IPS-NIHi7 (cell line): ENCODE measurements around the gene ZNF180.
A peak's percentile ranks its signal among the peaks of the same experiment; 100 is the strongest.
"Not testable (repeated sequence)": the region's sequence is repeated elsewhere in the genome, so short reads cannot be mapped to it uniquely, and the experiment has no call there.

ENCODE experiments used
- DNase-seq: peaks from one replicate; pipeline ENCODE4 v3.0.0; 2012; ENCODE audit warnings: mixed read lengths; ENCODE audit errors: extremely low spot score

Gene ZNF180

DNA sequence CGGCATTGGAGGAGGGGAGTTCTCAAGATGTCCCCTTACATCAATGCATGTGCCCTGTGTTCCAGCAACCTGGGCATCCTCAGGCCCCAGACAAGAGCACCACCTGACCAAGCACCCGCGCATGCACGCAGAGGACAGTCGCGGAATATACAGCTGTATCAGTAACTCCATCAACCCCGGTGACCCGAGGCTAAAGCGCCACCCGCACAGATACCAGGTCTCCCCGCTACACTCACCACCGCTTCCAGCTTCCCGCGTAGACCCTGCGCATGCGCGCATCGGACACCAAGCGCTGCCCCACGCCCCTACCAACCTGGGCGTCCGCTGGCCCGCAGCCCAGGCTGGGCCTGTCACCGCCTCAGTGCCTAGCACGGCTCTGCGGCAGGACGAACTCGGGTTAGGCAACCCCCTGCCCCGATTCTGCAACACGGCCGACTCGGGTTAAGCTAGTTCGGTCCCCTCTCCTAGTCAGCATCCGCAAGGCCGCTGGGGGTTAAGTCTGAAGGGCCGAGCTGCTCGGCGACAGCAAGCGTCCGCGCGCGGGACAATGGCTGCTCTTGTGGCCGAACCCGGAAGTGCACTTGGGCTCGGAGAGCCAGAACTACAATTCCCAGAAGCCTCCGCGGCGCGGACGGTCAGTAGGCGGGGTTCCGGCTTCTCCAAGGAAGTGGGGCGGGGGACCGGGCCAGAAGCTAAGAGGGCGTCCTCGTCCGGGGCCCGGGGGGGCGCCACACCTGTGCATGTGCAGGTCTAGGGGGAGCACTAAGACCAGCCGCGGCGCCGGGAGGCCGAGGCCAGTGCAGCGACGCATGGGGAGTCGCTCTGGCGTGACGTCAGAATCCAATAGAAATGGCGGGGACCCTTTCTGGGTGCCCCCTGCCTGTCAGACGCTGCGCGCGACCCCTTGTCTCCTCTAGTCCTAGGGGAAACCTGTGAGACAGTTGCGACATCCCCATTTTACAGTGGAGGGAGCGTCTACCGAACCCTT lies at the start of gene ZNF180:
TSS of gene ZNF180 (minus strand) at position 561 of the 988 bp plus-strand sequence. CDS start 3,188 bp downstream, outside the sequence.
- peak; percentile 99 for DNase-seq

DNA sequence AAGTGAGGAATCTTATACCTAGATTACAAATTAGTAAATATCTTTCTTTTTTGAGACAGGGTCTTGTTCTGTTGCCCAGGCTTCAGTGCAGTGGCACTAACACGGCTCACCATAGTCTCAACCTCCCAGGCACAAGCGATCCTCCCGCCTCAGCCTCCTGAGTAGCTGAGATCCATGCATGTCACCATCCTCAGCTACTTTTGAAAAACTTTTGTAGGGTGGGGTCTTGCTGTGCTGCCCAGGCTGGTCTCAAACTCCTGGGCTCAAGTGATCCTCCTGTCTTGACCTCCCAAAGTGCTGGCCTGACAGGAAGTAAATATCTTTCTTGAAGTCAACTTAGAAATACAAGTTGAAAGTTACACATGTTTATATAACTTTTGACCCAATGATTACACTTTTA lies 49.2 kb upstream of the ZNF180 start:
- no peak for DNase-seq

DNA sequence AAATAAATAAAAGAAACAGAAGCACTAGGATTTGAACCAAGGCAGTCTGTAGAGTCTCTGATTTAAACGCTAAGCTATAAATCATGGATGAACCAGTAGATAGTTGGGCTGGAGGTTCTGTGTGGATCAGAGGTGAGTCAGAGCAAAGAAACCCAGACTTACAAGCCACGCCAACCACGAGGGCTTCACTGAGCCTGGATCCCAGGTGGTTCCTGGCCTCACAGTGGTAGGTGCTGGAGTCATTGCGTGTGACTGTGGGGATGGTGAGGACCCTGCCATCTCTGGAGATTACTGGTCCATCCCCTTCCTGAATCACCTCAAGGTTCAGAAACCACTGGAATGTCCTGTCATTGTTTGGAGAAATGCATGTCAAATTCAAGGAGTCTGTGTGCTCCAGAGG lies 48.4 kb upstream of the ZNF180 start:
- DNase-seq: no peak

DNA sequence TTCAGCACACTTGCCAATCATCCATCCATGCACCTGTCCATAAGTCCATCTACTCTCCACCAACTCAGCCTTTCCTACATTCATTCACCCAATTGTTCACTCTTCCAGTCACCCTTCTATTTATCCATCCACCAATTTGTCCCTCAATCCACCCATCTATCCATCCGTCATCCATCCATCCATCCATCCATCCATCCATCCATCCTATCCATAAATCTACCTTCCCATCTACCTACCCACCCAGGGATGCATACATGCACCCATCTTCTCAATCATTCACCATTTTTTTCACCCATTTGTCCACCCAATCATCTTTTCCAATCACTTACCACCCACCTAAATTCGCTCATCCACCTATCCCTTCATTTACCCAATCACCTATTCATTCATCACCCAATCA lies 43.7 kb upstream of the ZNF180 start:
- no peak for DNase-seq

DNA sequence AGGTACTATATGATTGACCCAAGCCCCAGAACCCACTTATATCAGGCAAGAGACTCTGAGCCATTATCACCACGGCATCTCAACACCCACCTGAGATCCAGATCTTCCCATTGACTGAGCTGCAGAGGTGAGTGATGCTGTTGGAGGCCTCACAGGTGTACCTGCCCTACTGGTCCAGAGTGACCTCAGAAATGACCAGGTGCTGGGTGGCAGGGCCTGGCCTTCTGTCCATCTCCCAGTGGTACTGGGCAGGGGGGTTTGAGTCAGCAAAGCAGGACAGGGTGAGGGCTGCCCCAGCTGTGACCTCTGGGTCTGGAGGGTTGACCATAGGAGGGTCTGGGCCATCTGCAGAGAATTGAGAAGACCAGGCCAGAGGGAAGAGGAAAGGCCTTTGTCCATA lies 42.3 kb upstream of the ZNF180 start:
- DNase-seq: no peak

DNA sequence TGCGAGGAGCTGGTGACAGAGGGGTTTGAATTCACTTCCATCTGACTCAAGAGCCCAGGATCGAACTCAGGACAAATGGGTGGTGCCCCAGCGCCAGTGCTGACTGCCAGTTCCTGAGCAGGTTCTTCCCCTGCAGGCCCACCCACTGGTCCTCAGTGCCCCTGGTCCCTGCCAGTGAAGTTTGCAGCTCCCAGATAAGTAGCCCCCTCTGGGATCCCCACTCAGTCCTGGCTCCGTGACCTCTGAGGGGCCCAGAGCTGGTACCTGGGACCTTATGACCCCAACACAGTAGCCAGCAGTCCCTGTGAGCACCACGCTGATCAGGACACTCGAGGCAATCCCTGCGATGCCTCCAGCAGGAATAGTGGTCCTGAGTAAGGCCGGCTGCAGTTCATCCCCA lies 40.4 kb upstream of the ZNF180 start:
- DNase-seq: no peak

DNA sequence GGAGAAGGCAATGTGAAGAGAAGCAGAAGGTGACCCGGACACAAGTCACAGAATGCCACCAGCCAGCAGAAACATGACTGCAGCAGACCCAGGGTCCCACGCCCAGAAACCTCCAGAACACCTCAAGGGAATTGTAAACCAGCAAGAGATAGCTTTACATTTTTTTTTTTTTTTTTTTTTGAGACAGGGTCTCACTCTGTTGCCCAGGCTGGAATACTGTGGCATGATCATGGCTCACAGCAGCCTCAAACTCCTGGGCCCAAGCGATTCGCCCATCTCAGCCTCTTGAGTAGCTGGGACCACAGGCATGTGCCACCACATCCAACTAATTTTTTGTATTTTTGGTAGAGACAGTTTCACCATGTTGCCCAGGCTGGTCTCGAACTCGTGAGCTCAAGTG lies 39.7 kb upstream of the ZNF180 start:
- DNase-seq: no peak

DNA sequence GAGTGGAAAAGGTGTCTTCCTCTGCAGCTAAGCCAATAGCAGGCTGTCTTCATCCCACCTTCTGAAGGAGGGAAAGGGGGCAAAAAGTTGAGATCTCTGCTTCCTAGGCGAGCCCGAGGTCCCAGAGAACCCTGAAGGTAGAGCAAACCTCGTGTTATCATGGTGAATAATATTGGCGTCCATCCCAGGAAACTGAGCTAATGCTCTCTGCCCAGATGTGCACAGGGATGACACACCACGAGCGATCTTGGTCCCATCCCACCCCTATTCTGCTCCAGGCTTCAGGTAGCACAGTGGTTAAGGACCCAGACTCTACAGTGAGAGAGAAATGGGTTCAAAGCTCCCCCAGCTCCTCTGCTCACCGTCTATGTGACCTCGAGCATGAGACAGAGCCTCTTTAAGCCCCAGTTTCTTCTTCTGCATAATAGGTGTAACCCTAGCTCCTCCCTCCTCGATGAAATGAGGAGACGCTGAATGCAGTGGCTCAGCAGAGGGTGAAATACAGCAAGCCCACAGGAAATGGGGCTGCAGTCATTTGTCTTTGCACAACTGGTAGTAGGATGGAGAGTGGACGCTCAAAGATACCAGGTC lies 39.0 kb upstream of the ZNF180 start:
- DNase-seq: no peak

DNA sequence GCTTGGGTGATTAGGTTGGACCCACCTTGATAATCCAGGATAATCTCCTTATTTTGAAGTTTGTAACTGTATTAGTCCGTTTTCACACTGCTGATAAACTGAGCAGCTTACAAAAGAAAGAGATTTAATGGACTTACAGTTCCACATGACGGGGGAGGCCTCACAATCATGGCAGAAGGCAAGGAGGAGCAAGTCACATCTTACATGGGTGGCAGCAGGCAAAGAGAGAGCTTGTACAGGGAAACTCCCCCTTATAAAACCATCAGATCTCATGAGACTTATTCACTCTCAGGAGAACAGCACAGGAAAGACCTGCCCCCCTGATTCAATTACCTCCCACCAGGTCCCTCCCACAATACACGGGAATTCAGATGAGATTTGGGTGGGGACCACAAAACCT lies 35.0 kb upstream of the ZNF180 start:
- DNase-seq: not testable (repeated sequence)

DNA sequence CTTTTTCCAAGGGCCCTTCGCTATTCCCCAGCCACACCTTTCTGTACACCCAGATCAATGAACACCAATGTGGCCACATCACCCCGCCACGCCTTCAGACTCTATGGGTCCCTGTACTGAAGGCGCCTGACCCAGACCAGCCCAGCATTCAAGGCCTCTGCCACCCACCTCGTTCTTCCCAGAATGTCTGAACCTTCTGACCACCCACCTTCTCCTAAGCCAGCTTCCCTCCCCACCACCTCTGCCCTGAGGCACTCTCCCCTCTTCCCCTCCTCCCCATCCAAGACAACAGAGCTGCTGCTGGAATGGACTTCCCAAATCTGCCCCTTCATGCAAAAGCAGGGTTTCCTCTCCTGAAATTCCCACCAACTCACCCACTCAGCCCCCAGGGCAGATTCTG lies 32.5 kb upstream of the ZNF180 start:
- no peak for DNase-seq

DNA sequence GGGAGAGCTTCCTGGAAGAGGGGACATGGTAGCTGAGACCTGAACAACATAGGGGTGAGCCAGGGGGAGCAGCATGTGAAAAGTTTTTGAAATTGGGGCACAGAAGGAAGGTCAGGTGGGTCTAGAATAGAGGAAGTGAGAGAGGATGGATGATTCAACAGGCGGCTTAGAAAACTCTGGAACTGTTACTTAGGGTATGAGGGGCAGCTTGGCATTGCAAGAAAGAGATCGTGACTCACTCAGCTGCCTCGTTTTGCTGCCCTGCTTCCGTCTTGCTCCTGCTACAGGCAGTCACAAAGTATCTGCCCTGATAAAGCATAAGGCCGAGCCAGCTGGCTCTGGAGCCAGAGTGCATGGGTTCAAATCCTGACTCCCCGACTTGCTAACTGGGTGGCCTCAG lies 30.5 kb upstream of the ZNF180 start:
- DNase-seq: no peak

DNA sequence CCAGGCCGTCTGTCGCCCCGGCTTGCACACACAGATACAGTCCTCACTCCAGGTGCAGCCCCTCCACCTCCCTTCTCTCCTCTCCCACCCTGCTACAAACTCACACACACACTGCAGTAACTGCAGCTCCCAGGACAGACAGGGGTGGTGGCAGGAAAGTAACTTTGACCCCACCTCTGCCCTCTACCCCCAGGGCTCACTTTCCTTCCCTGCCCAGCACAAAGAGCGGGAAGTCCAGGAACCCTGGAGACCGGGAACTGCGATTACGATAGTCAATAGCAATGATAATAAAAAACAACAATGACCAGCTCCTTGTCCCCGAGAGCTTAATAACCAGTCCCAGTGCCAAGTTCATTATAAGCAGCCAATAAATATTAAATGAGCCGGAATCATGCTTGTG lies 29.2 kb upstream of the ZNF180 start, which contains the start of gene CEACAM20:
TSS of gene CEACAM20 (minus strand) at position 140 of the 400 bp plus-strand sequence. CDS start 166 bp downstream, outside the sequence.
- DNase-seq: no peak

DNA sequence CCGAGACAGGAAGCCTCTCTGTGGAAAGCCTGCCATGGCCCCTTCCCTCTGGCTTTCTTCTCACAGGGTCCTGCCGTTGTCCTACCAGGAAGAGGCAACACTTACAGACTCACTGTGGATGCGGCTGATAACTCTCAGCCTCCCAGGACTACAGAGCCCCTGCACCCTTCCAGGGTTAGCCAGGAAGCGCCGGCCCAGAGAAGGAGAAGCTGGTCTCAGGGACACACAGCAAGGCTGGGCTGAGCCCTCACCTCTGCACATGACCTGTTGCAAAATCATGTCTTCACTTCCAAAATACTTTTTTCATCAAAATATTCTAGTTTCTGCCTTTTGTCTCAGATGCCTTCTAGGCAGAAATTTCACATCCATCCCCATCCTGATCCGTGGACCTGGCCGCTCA lies 27.2 kb upstream of the ZNF180 start:
- no peak for DNase-seq

DNA sequence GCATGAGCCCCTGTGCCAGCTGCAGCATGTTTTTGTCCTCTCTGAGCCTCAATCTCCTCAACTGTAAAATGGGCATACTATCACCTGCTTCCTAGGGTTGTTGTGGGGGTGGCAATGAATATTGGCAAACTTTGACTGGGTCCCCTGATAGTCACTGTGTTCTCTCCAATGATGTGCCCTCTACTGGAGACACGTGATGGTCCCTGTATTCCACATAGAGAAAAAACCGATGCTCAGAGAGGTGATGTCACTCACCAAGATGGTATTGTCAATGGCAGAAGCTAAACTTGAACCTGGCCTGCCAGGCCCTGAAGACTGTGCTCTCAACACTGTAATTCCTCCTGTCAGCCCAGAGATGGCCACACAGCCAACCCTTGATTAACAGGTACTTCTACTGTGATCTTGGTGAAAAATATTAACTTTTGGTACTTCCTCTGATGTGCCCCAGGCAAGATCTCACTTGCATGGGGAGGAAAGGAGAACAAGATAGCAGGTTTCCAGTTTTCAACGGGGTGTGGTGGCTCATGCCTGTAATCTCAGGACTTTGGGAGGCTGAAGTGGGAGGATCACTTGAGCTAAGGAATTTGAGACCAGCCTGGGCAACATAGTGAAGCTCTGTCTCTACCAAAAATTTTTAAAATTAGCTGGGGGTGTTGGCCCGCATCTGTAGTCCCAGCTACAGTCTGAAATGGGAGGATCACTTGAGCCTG lies 25.6 kb upstream of the ZNF180 start:
- no peak for DNase-seq

DNA sequence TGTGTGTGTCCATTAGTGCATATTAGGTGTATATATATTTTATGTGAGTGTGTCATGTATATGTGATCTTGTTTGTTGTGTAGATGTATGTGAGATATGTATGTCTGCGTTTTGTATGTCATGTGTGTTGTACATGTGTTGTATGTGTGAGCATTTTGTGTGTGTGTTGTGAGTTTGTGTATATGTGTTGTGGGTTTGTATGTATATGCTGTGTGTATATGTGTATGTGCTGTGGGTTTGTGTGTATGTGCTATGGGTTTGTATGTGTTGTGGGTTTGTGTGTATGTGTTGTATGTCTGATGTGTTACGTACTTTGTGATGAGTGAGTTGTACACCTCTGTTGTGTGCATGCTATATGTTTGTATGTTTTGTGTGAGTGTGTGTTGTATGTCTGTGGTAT lies 21.0 kb upstream of the ZNF180 start:
- no peak for DNase-seq

DNA sequence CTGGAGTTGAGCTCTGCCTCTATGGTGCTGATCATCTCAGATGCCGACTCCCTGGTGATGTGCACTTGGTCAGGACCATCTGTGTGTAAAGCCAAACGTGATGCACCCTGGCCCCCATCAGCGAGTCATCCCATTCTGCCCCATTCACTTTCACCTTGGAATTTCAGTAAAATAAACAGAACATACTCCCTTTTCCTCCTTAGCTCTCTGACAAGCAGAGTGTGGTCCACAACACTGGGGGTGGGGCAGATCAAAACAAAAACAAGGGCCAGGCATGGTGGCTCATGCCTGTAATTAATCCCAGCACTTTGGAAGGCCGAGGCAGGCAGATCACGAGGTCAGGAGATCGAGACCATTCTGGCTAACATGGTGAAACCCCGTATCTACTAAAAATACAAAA lies 16.8 kb upstream of the ZNF180 start:
- DNase-seq: no peak

DNA sequence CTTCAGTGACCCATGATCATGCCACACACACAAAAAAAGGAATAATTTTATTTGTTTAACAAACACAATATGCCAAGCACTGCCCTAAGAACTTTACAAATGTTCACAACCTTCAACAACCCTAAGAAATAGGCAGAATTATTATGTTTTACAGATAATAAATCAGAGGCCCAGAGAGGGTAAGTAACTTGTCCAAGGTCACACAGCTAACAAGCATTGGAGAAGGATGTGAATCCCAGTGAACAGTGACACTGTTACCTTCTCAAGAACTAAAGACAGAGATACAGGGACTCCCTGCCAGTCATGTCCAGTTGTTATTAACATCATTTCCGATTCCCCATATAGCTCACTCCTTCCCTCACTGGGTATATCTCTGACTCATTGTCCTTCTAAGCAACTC lies 15.6 kb upstream of the ZNF180 start:
- no peak for DNase-seq

DNA sequence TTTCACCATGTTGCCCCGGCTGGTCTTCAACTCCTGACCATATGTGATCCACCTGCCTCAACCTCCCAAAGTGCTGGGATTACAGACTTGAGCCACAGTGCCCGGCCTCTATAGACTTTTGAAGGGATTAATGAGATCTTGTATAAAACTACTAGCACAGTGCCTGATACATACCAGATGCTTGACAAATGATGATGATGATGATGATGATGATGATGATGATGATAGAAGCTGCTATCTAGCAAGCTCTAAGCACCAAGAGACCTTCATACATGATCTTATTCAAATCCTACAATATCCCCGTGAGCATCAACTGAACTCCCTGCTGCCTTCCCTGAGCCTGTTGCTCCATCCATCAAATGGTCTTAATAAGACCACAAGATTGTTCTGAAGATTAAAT lies 14.7 kb upstream of the ZNF180 start:
- DNase-seq: no peak

DNA sequence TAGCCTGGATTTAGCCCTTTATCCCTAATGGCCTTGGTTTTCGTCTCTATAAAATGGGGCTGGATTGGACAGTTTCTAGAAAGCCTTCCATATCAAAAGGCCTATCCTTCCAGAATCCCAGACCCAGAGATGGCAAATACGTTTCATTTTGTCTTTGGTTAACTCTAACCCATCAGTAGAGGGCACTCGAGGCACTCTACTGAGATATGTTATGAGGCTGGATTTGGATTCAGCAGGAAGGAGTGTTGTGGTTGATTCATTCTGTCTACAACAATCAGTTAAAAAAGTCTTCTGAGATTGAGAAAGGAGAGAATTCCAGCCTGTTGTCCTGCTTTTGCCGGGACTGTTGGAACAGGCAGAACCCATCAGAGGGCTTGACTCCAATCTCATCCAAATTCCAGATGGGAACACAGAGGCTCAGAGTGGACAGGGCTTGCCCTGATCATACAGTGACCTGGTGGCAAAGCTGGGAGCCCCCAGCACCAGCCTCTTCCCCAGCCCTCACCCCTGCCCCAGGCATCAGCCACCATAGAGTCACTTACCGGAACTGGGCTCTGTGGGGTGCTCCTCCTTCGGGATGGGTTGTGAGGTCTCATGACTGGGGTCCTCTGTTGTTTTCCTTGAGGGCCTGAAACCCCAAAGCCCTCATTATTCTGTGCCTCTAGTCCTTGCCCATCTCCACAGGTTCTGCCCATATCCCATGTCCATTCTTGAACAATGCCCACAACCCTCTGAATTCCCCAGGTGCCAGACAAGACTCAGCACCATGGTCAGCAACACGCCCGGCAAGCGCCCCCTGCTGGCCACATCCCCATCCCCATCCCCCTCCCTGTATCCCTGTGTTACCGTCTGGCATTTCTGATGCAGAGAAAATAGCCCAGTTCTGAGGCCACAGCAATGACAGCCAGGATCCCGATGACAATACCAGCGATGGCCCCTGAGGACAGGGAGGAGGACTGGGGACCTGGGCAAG lies 12.3 kb upstream of the ZNF180 start:
- peak; percentile 83 for DNase-seq

DNA sequence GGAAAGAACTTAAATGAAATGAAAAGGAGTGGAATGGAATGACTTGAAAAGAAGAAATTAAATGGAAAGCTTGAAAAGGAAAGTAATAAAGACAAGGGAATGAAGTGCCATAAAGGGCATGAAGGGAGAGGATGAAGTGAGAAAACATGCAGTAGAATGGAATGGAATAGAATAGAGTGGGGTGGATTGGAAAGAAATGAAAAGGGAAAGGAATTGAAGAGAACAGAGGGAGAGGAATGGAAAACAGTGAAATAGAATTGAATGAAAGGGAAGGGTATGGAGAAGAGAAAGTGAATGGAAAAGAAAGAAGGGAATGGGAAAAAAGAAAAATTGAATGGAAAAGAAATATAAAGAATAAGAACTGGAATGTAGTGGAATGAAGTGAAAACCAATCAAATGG lies 9.2 kb upstream of the ZNF180 start:
- no peak for DNase-seq

DNA sequence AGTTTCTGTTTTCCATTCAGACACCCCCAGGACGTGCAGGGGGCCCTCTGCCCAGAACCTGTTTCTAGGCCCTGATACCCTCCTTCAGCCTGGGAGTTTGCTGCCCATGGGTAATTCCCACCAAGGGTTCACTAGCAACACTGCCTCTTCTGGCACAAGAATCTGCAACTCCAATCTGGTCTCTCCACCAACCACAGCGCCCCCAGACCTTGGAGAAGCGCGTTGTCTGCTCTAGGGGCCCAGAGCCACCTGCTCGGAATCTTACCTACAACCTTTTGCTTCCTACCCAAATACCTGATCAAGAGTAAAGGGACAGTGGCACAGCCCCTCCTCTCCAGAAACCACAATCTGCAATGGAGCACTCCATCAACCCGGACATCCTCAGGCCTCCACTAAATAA lies 763 bp downstream of the ZNF180 start:
- no peak for DNase-seq
